ENCODE measurements around the gene SSUH2. TPM values are rescaled to one million over a fixed set of nuclear protein-coding genes. Genes with fewer than 3 reads are reported as not detected.

Gene SSUH2
- total RNA-seq, 1 donor from 2014 or later: 0.57 TPM

GRCh38 chr3:8660175-8661118, 15.8 kb upstream of the SSUH2 start:
- peaks cover 68% of the 10 kb centered on the region for H3K4me1 Mint-ChIP-seq (ENCODE audit: low read depth)
- peaks cover 39% of the 10 kb centered on the region for H3K27me3 Mint-ChIP-seq
- peak overlapping the region; percentile 34 for H3K4me3 Mint-ChIP-seq (ENCODE audit: low read depth)
- H3K9me3 Mint-ChIP-seq (ENCODE audit: low read depth): peaks cover 2% of the 10 kb centered on the region
- TF ChIP-seq CTCF (IDR thresholded peaks at IDR 0.05; ENCODE audit: unreplicated experiment): no peak
- H3K36me3 Mint-ChIP-seq (ENCODE audit: insufficient read depth): peaks cover 1% of the 10 kb centered on the region
- no peak for DNase-seq (ENCODE audit: low spot score, unreplicated experiment)
- peak overlapping the region; percentile 77 for H3K27ac Mint-ChIP-seq

GRCh38 chr3:8659242-8659641, 14.6 kb upstream of the SSUH2 start:
- DNase-seq (ENCODE audit: low spot score, unreplicated experiment): no peak
- Mint-ChIP-seq H3K27ac (peak overlapping the region; percentile 26), H3K4me3 (ENCODE audit: low read depth) (no peak overlapping the region), H3K36me3 (ENCODE audit: insufficient read depth) (peaks cover 2% of the 10 kb centered on the region), H3K27me3 (peaks cover 32% of the 10 kb centered on the region), H3K4me1 (ENCODE audit: low read depth) (peaks cover 72% of the 10 kb centered on the region), H3K9me3 (ENCODE audit: low read depth) (peaks cover 6% of the 10 kb centered on the region)
- TF ChIP-seq CTCF (IDR thresholded peaks at IDR 0.05; ENCODE audit: unreplicated experiment): no peak

- no peak for TF ChIP-seq CTCF (IDR thresholded peaks at IDR 0.05; ENCODE audit: unreplicated experiment)
- Mint-ChIP-seq H3K36me3 (ENCODE audit: insufficient read depth) (peaks cover 2% of the 10 kb centered on the region), H3K9me3 (ENCODE audit: low read depth) (peaks cover 7% of the 10 kb centered on the region), H3K27ac (peak overlapping the region; percentile 68), H3K4me1 (ENCODE audit: low read depth) (peaks cover 69% of the 10 kb centered on the region), H3K4me3 (ENCODE audit: low read depth) (peak overlapping the region; percentile 17), H3K27me3 (peaks cover 34% of the 10 kb centered on the region)
- peak; percentile 16 for DNase-seq (ENCODE audit: low spot score, unreplicated experiment)
Measured at GRCh38 chr3:8658306-8659212, 14.0 kb upstream of the SSUH2 start.

GRCh38 chr3:8657804-8658305, 13.3 kb upstream of the SSUH2 start:
- TF ChIP-seq CTCF (IDR thresholded peaks at IDR 0.05; ENCODE audit: unreplicated experiment): no peak
- H3K4me1 Mint-ChIP-seq (ENCODE audit: low read depth): peaks cover 63% of the 10 kb centered on the region
- DNase-seq (ENCODE audit: low spot score, unreplicated experiment): no peak
- no peak overlapping the region for H3K4me3 Mint-ChIP-seq (ENCODE audit: low read depth)
- peaks cover 7% of the 10 kb centered on the region for H3K9me3 Mint-ChIP-seq (ENCODE audit: low read depth)
- peak overlapping the region; percentile 68 for H3K27ac Mint-ChIP-seq
- peaks cover 2% of the 10 kb centered on the region for H3K36me3 Mint-ChIP-seq (ENCODE audit: insufficient read depth)
- H3K27me3 Mint-ChIP-seq: peaks cover 35% of the 10 kb centered on the region

GRCh38 chr3:8656240-8656639, 11.6 kb upstream of the SSUH2 start:
- H3K36me3 Mint-ChIP-seq (ENCODE audit: insufficient read depth): peaks cover 2% of the 10 kb centered on the region

More at GRCh38 chr3:8656240-8656639, 11.6 kb upstream of the SSUH2 start:
- Mint-ChIP-seq H3K9me3 (ENCODE audit: low read depth) (peaks cover 7% of the 10 kb centered on the region), H3K4me1 (ENCODE audit: low read depth) (peaks cover 61% of the 10 kb centered on the region), H3K27me3 (peaks cover 43% of the 10 kb centered on the region), H3K4me3 (ENCODE audit: low read depth) (no peak overlapping the region), H3K27ac (peak overlapping the region; percentile 63)
- no peak for TF ChIP-seq CTCF (IDR thresholded peaks at IDR 0.05; ENCODE audit: unreplicated experiment)
- no peak for DNase-seq (ENCODE audit: low spot score, unreplicated experiment)

Measured in progenitor cell of endocrine pancreas (in vitro differentiated cells).